ENCODE measurements around the gene MED23.

DNA sequence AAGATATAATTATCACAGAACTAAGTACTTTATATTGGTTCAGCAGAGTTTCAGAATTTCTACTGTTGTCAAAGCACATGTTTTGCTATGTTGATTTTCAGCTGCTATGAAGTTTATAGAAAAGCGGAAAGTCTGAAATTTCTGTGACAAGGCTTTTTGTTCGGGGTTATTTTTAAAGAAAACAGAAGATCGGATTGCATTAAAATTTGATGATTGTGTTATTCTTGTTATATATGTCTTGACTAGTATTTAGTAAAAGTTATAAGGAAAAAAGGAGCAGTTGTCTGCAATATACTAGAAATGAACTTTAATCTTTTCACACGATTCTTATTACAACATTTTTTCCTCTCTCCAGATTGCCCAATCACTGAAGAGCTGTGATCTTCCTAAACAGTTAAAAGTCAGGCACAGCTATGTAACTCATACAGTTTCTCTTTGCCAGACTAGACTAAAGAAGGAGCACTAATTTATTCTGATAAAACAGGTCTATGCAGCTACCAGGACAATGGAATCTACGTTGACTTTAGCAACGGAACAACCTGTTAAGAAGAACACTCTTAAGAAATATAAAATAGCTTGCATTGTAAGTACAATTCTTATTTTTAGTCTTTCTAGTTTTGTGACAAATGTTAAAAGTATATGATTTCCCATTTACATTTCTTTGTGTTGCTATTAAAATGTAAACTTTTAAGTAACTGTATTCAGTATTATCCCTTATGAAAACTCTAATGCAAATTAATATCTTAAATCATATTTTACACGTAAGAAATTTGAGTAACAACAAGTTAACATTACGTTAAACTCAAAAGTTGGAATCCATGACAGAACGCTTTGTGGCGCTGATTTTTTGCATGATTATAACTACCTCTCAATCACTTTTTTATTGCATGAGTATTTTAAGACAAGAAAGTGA, 9.1 kb upstream of the MED23 start, which contains the start of gene ENPP3:
- TF ChIP-seq, protein P1, sequence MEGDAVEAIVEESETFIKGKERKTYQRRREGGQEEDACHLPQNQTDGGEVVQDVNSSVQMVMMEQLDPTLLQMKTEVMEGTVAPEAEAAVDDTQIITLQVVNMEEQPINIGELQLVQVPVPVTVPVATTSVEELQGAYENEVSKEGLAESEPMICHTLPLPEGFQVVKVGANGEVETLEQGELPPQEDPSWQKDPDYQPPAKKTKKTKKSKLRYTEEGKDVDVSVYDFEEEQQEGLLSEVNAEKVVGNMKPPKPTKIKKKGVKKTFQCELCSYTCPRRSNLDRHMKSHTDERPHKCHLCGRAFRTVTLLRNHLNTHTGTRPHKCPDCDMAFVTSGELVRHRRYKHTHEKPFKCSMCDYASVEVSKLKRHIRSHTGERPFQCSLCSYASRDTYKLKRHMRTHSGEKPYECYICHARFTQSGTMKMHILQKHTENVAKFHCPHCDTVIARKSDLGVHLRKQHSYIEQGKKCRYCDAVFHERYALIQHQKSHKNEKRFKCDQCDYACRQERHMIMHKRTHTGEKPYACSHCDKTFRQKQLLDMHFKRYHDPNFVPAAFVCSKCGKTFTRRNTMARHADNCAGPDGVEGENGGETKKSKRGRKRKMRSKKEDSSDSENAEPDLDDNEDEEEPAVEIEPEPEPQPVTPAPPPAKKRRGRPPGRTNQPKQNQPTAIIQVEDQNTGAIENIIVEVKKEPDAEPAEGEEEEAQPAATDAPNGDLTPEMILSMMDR (IDR thresholded peaks at IDR 0.05): no peak
- no peak for TF ChIP-seq POLR2AphosphoS5 (IDR thresholded peaks at IDR 0.05)
- TF ChIP-seq POLR2A (IDR thresholded peaks at IDR 0.05): no peak
